GM12865 (cell line): ENCODE results near the gene GPR42.
"Not testable (repeated sequence)": the region's sequence is repeated elsewhere in the genome, so short reads cannot be mapped to it uniquely, and the experiment has no call there.

Experiments used
- DNase-seq: peaks from one replicate; pipeline ENCODE4 v3.0.0; 2010; ENCODE audit warnings: low read depth
- H3K4me3 ChIP-seq: 2 replicates; pipeline ENCODE4 v1.5.1; 2011; ENCODE audit warnings: mild to moderate bottlenecking, low read depth, low read length, control low read depth
- TF ChIP-seq, protein P1 (sequence below): IDR thresholded peaks from 2 replicates; pipeline ENCODE4 v1.5.1; 2011; ENCODE audit warnings: low read length, control low read depth, low read depth, inconsistent platforms; ENCODE audit not compliant: insufficient read depth; ENCODE audit errors: missing control alignments

Gene GPR42

DNA sequence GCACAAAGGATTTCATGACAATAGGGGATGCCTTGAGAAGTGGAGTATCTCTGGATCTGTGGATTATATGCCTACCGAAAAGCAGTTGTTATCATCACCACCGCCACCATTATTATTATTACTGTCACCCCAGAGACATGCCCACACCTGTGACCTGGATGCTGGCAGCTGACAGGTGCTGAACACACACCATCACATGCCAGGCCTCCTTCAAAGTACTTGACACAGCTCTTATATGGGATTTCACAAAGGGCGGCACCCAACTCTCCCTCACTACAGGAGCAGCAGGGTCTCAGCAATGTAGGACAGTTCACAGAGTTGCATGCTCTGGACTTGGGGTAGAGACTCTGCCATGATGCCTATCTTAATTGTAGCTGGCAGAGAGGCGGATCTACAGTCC lies 5.6 kb upstream of the GPR42 start:
- no peak overlapping the region for H3K4me3 ChIP-seq
- no peak for DNase-seq
- TF ChIP-seq, protein P1, sequence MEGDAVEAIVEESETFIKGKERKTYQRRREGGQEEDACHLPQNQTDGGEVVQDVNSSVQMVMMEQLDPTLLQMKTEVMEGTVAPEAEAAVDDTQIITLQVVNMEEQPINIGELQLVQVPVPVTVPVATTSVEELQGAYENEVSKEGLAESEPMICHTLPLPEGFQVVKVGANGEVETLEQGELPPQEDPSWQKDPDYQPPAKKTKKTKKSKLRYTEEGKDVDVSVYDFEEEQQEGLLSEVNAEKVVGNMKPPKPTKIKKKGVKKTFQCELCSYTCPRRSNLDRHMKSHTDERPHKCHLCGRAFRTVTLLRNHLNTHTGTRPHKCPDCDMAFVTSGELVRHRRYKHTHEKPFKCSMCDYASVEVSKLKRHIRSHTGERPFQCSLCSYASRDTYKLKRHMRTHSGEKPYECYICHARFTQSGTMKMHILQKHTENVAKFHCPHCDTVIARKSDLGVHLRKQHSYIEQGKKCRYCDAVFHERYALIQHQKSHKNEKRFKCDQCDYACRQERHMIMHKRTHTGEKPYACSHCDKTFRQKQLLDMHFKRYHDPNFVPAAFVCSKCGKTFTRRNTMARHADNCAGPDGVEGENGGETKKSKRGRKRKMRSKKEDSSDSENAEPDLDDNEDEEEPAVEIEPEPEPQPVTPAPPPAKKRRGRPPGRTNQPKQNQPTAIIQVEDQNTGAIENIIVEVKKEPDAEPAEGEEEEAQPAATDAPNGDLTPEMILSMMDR: no peak

DNA sequence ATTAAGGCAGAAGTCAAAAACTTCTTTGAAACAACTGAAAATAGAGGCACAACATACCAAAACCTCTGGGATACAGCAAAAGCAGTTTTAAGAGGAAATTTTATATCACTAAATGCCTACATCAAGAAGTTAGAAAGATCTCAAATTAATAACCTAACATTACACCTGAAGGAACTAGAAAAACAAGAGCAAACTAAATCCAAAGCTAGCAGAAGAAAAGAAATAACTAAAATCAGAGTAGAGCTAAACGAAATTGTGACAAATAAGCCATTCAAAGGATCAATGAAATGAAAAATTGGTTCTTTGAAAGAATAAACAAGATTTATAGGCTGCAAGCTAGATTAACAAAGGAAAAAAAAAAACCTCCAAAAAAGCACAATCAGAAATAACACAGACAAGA lies 2.5 kb upstream of the GPR42 start:
- no peak for DNase-seq
- TF ChIP-seq, protein P1: no peak
- H3K4me3 ChIP-seq: no peak overlapping the region

DNA sequence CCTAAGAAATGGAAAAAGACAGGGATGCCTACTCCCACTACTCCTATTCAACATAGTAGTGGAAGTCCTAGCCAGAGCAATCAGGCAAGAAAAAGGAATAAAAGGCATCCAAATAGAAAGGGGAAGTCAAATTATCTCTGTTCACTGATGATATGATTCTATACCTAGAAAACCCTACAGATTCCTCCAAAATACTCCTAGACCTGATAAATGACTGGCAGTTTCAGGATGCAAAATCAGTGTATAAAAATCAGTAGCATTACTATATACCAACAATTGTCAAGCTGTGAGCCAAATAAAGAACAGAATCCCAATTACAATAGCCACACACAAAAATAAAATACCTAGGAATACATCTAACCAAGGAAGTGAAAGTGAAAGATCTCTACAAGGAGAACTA lies 1.3 kb upstream of the GPR42 start:
- TF ChIP-seq, protein P1: no peak
- no peak overlapping the region for H3K4me3 ChIP-seq
- DNase-seq: no peak

DNA sequence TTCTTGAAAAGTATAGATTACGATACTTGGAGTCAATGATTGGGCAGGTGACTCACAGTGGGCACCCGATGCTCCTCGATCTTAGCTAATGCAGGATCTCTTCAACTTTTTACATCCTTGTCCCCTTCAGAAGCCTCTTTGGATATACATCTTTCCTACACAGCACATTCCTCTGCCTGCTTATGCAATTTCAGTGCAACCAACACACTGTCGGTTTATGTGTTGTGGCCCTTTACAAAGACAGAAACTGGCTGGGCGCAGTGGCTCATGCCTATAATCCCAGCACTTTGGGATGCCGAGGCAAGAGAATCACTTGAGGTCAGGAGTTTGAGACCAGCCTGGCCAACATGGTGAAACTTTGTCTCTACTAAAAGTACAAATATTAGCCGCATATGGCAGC lies 2.6 kb downstream of the GPR42 start:
- no peak for DNase-seq
- TF ChIP-seq, protein P1: no peak
- no peak overlapping the region for H3K4me3 ChIP-seq

DNA sequence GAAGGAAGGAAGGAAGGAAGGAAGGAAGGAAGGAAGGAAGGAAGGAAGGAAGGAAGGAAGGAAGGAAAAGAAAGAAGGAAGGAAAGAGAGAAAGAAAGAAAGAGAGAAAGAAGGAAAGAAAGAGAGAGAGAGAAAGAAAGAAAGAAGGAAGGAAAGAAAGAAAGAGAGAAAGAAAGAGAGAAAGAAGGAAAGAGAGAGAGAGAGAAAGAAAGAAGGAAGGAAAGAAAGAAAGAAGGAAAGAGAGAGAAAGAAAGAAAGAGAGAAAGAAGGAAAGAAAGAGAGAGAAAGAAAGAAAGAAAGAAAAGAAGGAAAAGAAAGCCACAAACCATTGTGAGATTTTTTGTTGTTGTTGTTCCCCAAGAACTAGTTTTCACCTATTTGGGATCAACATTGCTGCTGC lies 3.2 kb downstream of the GPR42 start:
- not testable (repeated sequence) for H3K4me3 ChIP-seq, DNase-seq

DNA sequence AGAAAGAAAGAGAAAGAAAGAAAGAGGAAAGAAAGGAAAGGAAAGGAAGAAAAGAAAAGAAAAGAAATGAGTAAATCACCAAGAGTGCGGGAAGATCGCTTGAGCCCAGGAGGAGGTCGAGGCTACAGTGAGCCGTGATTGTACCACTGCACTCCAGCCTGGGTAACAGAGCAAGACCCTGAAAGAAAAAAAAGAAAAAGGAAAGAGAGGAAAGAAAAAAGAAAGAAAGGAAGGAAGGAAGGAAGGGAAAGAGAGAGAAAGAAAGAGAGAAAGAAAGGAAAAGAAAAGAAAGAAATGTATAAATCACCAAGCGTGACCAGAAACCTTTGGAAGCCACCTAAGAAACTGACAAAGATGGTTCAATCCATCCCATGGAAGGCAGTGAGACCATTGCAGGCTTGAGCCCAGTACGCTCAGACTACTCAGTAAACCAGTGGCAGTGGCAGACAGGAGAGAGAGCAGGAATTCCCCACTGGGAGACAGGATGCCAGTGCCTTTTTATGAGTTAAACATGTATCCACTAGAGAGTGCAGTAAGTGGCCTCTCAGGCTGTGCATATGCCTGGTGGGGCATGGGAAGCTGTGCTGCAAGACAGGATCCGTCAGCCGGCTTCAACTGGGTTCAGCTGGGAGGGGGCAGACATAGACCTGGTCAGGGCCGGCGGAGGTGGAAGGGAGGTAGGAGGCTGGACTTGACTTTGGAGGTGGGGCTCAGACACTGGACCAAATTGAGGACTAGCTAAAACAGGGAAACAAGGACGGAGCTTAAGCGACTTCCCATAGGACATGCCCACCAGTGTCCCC lies 4.8 kb downstream of the GPR42 start:
- peak; percentile 35 for DNase-seq
- TF ChIP-seq, protein P1: no peak
- H3K4me3 ChIP-seq: no peak overlapping the region

DNA sequence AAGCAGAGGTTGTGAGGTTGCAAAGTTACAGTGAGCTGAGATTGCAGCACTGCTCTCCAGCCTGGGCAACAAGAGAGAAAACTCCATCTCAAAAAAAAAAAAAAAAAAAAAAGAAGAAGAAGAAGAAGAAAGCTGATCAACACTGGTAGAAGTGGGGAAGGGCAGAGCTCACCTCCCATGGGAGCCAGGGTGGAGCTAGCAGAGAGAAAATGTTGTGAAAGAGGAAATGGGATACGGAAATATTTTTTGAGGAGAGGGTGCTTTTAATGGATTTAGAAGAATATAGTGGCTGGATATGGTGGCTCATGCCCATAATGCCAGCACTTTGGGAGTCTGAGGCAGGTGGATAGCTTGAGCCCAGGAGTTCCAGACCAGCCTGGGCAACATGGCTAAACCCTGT lies 6.8 kb downstream of the GPR42 start:
- H3K4me3 ChIP-seq: no peak overlapping the region
- TF ChIP-seq, protein P1: no peak
- DNase-seq: no peak
